ENCODE measurements around the gene AGTPBP1.

The AGTPBP1 gene

DNA sequence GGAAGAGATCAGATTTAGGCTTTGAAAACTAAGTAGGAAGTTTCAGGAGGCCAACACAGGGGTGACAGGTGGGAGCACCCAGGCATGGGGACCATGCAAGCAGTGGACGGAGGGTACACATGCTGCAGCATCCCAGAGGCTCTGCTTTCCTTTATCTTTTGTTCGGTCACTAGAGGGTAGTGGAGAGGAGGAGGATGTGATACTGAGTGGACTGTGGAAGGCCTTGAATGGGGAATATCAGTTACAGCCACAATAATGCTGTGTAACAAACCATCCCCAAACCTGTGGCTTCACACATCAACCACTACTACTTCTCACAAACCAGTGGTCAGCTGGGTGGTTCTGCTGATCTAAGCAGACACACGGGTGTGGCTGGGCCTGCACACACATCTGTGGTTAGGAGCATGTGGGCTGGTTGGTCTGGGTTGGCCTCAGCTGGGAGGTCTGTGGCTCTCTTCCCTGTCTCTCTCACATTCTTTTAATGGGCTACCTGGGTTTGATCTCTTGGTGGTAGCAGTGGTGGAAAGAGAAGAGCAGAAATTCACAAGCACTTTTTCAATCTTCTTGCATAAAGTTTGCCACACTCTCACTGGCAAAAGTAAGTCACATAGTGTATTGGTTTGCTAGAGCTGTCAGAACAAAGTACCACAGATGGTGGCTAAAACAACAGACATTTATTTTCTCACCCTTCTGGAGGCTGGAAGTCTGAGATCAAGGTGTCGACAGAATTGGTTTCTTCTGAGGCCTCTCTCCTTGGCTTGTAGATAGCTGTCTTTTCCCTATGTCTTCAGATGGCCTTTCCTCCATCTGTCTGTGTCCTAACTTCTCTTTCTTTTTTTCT, 238.7 kb downstream of the AGTPBP1 start:
- DNase-seq (ENCODE audit: low spot score): no peak

DNA sequence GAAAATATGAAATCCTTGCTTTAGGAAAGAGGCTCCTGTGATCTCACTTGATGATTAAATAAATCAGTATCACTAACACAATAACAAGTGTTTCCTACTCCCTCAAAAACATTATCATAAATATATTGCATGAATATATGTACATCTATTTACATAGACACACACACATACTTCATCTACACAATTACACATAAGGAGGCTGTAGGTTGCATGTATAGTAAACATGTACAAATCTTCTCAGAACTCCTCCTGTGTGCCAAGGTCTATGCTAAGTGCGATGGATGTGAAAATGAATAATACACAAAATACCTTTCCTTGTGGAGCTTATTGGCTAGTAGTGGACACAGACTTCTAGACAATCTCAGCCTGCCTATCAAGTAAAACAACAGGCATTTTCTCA, 239.9 kb downstream of the AGTPBP1 start:
- no peak for DNase-seq (ENCODE audit: low spot score)

DNA sequence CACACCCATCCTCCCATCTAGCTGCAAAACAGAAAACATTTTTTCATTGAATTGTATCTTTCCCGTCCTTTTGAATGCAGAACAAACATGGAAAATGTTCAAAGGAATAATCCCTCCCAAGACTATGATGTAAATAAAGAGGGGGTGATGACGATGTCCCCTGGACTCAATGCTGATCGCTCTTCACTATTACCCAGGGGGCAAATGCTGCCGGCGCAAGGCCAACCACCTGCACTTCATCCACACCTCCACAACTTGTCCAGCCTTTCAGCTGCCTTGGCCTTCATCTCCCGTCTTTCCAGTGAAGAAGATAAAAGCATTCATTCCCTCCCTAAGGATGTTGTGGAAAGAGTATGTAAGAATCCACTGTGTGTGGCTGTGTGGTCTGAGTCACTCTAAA, 240.3 kb downstream of the AGTPBP1 start:
- no peak for DNase-seq (ENCODE audit: low spot score)
